Tibial nerve (tissue), 4 donors: ENCODE measurements around the gene RGS9. TPM values are rescaled to one million over a fixed set of nuclear protein-coding genes. Genes with fewer than 3 reads are reported as not detected.

ENCODE experiments used
- DNase-seq, 2 donors: peaks; one replicate each; pipeline ENCODE4 v3.0.0-alpha.2; 2019; ENCODE audit warnings: low spot score in 2 of 2
- H3K27ac ChIP-seq, 4 donors: fragments of 200-600 bp; sonication (generic) in 3 of 4; one replicate each; pipeline ENCODE4 v1.5.1; 2017 to 2019; ENCODE audit warnings: mild to moderate bottlenecking in 1 of 4
- H3K27me3 ChIP-seq, 2 donors: fragments of 200-600 bp; sonication (generic) in 1 of 2; one replicate each; pipeline versions ENCODE4 v1.5.1 to v1.6.0; 2017 to 2019
- H3K36me3 ChIP-seq, 3 donors: fragments of 200-600 bp; sonication (generic); one replicate each; pipeline ENCODE4 v1.5.1; 2018 to 2019
- H3K4me1 ChIP-seq, 4 donors: fragments of 200-600 bp; sonication (generic) in 3 of 4; one replicate each; pipeline ENCODE4 v1.5.1; 2017 to 2019
- H3K4me3 ChIP-seq, 4 donors: fragments of 200-600 bp; sonication (generic) in 3 of 4; one replicate each; pipeline ENCODE4 v1.5.1; 2017 to 2019; ENCODE audit warnings: mild to moderate bottlenecking in 1 of 4, moderate library complexity in 1 of 4
- H3K9me3 ChIP-seq, 4 donors: fragments of 200-600 bp; sonication (generic) in 3 of 4; one replicate each; pipeline ENCODE4 v1.5.1; 2017 to 2019
- CTCF ChIP-seq, 5 experiments: fragments of 200-600 bp in 3 of 5; fragments of 450-650 bp in 2 of 5; sonication (generic) in 3 of 5; IDR thresholded peaks; one replicate each; pipeline ENCODE4 v1.5.1; 2016 to 2019; ENCODE audit warnings: antibody characterized with exemption in 5 of 5, mild to moderate bottlenecking in 3 of 5, moderate library complexity in 2 of 5
- EP300 ChIP-seq, 2 donors: sonication (generic); formaldehyde crosslinking; IDR thresholded peaks; one replicate each; pipeline ENCODE4 v1.6.1; 2017; ENCODE audit warnings: antibody characterized with exemption in 2 of 2, mild to moderate bottlenecking in 1 of 2
- POLR2A ChIP-seq, 2 donors: fragments of 450-650 bp; IDR thresholded peaks; one replicate each; pipeline ENCODE4 v1.6.1; 2017; ENCODE audit warnings: antibody characterized with exemption in 2 of 2, mild to moderate bottlenecking in 2 of 2, moderate library complexity in 2 of 2
- WGBS, 2 donors: methylation state at CpG; one replicate each; pipeline ENCODE4 v1.1.5; 2018; 5-methylcytosine and 5-hydroxymethylcytosine counted together
- total RNA-seq, 4 donors: library from RNA; depleted of rRNA; stranded (reverse); fragments of >200 nt; gene quantifications; one replicate each; pipeline ENCODE4 v1.1.0, GENCODE V29; 2016

Gene RGS9
- total RNA-seq, 4 donors from 2014 or later, result 10.7 to 15.3 (median 11.3) TPM

DNA sequence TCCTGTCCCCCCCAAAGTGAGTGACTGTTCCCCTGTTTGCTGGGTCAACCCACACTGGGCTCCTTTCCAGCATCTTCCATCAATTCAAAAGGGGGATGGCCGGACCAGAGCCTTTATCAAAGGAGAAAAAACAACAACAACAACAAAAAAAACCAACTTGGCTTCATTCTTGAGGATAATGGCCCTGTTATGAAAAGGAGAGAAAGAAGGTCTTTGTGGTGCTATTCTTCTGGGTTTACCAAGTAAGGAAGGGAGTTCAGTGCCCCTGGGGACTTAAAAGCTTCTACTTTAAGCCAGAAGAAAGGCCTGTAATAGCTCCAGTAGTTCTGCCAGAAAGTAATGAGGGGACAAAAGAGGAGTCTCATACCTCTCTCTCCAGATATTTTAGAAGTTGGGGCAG lies 71.5 kb downstream of the RGS9 start:
- no peak for DNase-seq

DNA sequence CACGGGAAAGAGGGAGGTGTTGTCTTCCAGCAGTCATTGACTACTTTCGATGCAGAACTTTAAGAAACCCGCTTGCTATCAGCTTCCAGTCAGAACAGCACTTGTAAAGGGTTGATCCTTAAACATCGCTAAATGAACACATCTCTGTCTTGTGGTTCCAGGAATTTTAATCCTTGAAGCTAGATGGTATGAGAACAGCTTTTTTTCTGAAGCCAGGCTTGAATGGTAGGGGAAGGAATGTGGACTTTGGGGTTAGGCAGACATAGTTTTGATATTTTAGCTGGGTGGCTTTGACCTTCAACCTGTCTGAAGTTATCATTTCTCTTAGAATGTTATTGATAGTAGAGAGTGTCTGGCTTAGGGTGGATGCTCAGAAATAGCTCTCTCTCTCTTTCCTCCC lies 81.1 kb downstream of the RGS9 start:
- 83 to 85% methylated on average over 4 of the region's 4 CpGs for WGBS, 2 donors
- no peak for DNase-seq
- Histone ChIP-seq H3K4me3 (no peak overlapping the region), H3K36me3 (peaks cover 0 to 5% (median 0%) of the 10 kb centered on the region in 3 donors), H3K27me3 (no peaks in the 10 kb centered on the region), H3K9me3 (no peaks in the 10 kb centered on the region), H3K4me1 (no peaks in the 10 kb centered on the region), H3K27ac (no peak overlapping the region)
- TF ChIP-seq CTCF (IDR thresholded peaks at IDR 0.05) (no peak), POLR2A (IDR thresholded peaks at IDR 0.05) (no peak), EP300 (IDR thresholded peaks at IDR 0.05) (no peak)

More for the DNA sequence above, 71.5 kb downstream of the RGS9 start:
- Histone ChIP-seq H3K27me3 (no peaks in the 10 kb centered on the region), H3K27ac (peak overlapping the region in 1 of 4 donors; percentile 22), H3K36me3 (peaks cover 0 to 7% (median 0%) of the 10 kb centered on the region in 3 donors), H3K9me3 (no peaks in the 10 kb centered on the region), H3K4me1 (peaks cover 0 to 10% (median 0%) of the 10 kb centered on the region in 4 donors), H3K4me3 (no peak overlapping the region)
- no peak for TF ChIP-seq EP300 (IDR thresholded peaks at IDR 0.05)
- no peak for TF ChIP-seq CTCF (IDR thresholded peaks at IDR 0.05)
- no peak for TF ChIP-seq POLR2A (IDR thresholded peaks at IDR 0.05)
- 21 to 23% methylated on average over 1 of the region's 1 CpG for WGBS, 2 donors

DNA sequence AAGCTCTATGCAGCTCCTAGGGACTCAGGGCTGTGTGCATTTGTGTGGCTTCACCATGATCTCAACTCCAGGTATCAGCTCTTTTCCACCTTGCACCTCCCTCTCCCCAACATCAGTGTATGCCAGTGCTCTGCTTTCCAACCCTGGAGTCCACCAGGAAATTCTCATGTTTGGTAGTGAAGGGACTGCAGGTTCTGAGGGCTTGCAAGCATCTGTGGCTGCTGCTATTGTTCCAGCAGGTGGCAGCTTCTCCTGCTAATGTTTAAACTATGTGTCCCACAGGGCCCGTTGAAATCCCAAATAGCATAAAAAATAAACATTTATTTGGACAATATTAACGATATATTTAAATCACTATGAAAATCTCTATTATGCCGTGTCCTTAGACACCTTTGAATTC lies 82.0 kb downstream of the RGS9 start:
- H3K4me3 ChIP-seq, result no peak overlapping the region
- no peaks in the 10 kb centered on the region for H3K9me3 ChIP-seq
- no peaks in the 10 kb centered on the region for H3K4me1 ChIP-seq
- DNase-seq, result no peak
- H3K36me3 ChIP-seq, result peaks cover 0 to 5% (median 0%) of the 10 kb centered on the region in 3 donors
- TF ChIP-seq CTCF (IDR thresholded peaks at IDR 0.05) (no peak), POLR2A (IDR thresholded peaks at IDR 0.05) (no peak), EP300 (IDR thresholded peaks at IDR 0.05) (no peak)
- H3K27ac ChIP-seq, result no peak overlapping the region
- 59 to 66% methylated on average over 3 of the region's 3 CpGs for WGBS, 2 donors
- H3K27me3 ChIP-seq, result no peaks in the 10 kb centered on the region

DNA sequence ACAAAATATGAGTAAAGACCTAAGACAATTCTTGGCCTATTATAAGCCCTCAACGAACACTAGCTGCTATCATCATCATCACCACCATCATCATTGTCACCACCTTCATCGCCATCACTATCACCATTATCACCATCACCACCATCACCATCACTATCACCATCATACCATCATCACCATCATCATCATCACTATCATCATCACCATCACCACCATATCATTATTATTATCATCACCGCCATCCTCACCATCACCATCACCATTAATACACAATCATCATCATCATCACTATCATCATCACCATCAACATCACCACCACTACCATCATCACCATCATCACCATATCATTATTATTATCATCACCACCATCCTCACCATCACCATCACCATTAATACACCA lies 82.5 kb downstream of the RGS9 start:
- Histone ChIP-seq H3K36me3 (no peaks in the 10 kb centered on the region), H3K4me3 (no peak overlapping the region), H3K27ac (no peak overlapping the region), H3K27me3 (no peaks in the 10 kb centered on the region), H3K4me1 (no peaks in the 10 kb centered on the region), H3K9me3 (no peaks in the 10 kb centered on the region)
- TF ChIP-seq CTCF (IDR thresholded peaks at IDR 0.05), result no peak
- no peak for TF ChIP-seq EP300 (IDR thresholded peaks at IDR 0.05)
- no peak for TF ChIP-seq POLR2A (IDR thresholded peaks at IDR 0.05)
- WGBS, 2 donors, result 91 to 95% methylated on average over 3 of the region's 3 CpGs
- no peak for DNase-seq

- H3K4me3 ChIP-seq, result no peak overlapping the region
- no peaks in the 10 kb centered on the region for H3K4me1 ChIP-seq
- TF ChIP-seq CTCF (IDR thresholded peaks at IDR 0.05) (no peak), POLR2A (IDR thresholded peaks at IDR 0.05) (no peak), EP300 (IDR thresholded peaks at IDR 0.05) (no peak)
- WGBS, 2 donors, result 71 to 83% methylated on average over 1 of the region's 1 CpG
- no peaks in the 10 kb centered on the region for H3K36me3 ChIP-seq
- no peaks in the 10 kb centered on the region for H3K27me3 ChIP-seq
- H3K27ac ChIP-seq, result no peak overlapping the region
- no peak for DNase-seq
- H3K9me3 ChIP-seq, result no peaks in the 10 kb centered on the region
These were observed 83.6 kb downstream of the RGS9 start for GRCh38 chr17:65220732-65221131.
